K562 (cell line): ENCODE results near the gene HOPX. TPM values are rescaled to one million over a fixed set of nuclear protein-coding genes. Genes with fewer than 3 reads are reported as not detected.

ENCODE experiments used
- ATAC-seq: fragments of 200-7000 bp; cut with Tn5 transposase; 3 replicates; pipeline ENCODE4 v1.9.1; 2020; ENCODE audit warnings: moderate library complexity
- BruUV-seq: library from RNA; stranded (reverse); fragments of 400-500 nt; replicated peaks from 2 replicates; lab custom pipeline; 2021; lab: Mats Ljungman, UMichigan
- CTCF ChIA-PET: fragments of 300-600 bp; formaldehyde crosslinking; extraction: SDS; loops from one replicate; lab custom pipeline; 2021; ENCODE audit warnings: low intra/inter-chr PET ratio; lab: Yijun Ruan, JAX
- POLR2A ChIA-PET: fragments of 300-600, 350-650 bp; sonication (Branson Sonifier 250); formaldehyde crosslinking; extraction: SDS; loops from one replicate; lab custom pipeline; 2021; ENCODE audit warnings: antibody characterized with exemption, inconsistent platforms; lab: Yijun Ruan, JAX
- DNase-seq, 4 experiments: peaks; one replicate each; pipeline versions ENCODE4 v3.0.0 to v3.0.0-alpha.2; 2011 to 2018; ENCODE audit warnings: low spot score in 3 of 4, mixed read lengths in 3 of 4; ENCODE audit errors: extremely low read depth in 1 of 4
- FAIRE-seq: peaks from 2 replicates; lab custom pipeline; 2011; peaks lifted over from hg19 to GRCh38; lab: Jason Lieb, UNC
- H2AFZ ChIP-seq: 2 replicates; pipeline ENCODE4 v1.6.0; 2011; ENCODE audit warnings: low read depth, low read length, control low read depth, inconsistent platforms
- H3K27ac ChIP-seq: fragments of 200-600 bp; 3 replicates; pipeline ENCODE4 v1.8.0; 2011; ENCODE audit warnings: low read depth, mild to moderate bottlenecking, control low read depth, inconsistent platforms, low read length, moderate library complexity, mixed read lengths; ENCODE audit errors: extremely low read depth
- H3K27me3 ChIP-seq, 2 experiments: fragments of 300-600 bp in 1 of 2; 2 replicates in 1 of 2; 3 replicates in 1 of 2; pipeline versions ENCODE4 v1.6.0 to v1.8.0; 2011; ENCODE audit warnings: inconsistent platforms in 2 of 2, low read length in 2 of 2, mild to moderate bottlenecking in 1 of 2, mixed read lengths in 1 of 2, moderate library complexity in 1 of 2; ENCODE audit not compliant: control insufficient read depth in 2 of 2, insufficient read depth in 2 of 2
- H3K36me3 ChIP-seq: fragments of 300-600 bp; 3 replicates; pipeline ENCODE4 v1.8.0; 2011; ENCODE audit warnings: mild to moderate bottlenecking, low read length, inconsistent platforms; ENCODE audit not compliant: control insufficient read depth, insufficient read depth
- H3K4me1 ChIP-seq, 2 experiments: fragments of 200-600 bp in 1 of 2; replicated peaks in 1 of 2; 2 replicates in 1 of 2; 3 replicates in 1 of 2; pipeline versions ENCODE4 v1.5.1 to v1.8.0; 2011; ENCODE audit warnings: inconsistent platforms in 2 of 2, low read length in 2 of 2, mild to moderate bottlenecking in 1 of 2, mixed read lengths in 1 of 2, moderate library complexity in 1 of 2; ENCODE audit not compliant: control insufficient read depth in 2 of 2, insufficient read depth in 2 of 2
- H3K4me2 ChIP-seq: 2 replicates; pipeline ENCODE4 v1.6.1; 2011; ENCODE audit warnings: low read length, control low read depth, inconsistent platforms, mixed read lengths; ENCODE audit not compliant: insufficient read depth
- H3K4me3 ChIP-seq: fragments of 200-600 bp; sonication (generic), shearing (Covaris generic); 2 replicates; pipeline ENCODE4 v1.5.1; 2016; ENCODE audit warnings: control low read depth, inconsistent platforms
- H3K79me2 ChIP-seq: fragments of 200-600 bp; 3 replicates; pipeline ENCODE4 v1.8.0; 2011; ENCODE audit warnings: low read length, inconsistent platforms; ENCODE audit not compliant: control insufficient read depth, insufficient read depth
- H3K9ac ChIP-seq, 2 experiments: 2 replicates each; pipeline versions ENCODE4 v1.6.0 to v1.6.1; 2011; ENCODE audit warnings: low read depth in 2 of 2, low read length in 2 of 2, control low read depth in 1 of 2, inconsistent platforms in 1 of 2, mild to moderate bottlenecking in 1 of 2, mixed read lengths in 1 of 2; ENCODE audit not compliant: insufficient read depth in 1 of 2
- H3K9me1 ChIP-seq: one replicate; pipeline ENCODE4 v1.6.0; 2011; ENCODE audit warnings: inconsistent platforms, mild to moderate bottlenecking, low read length, moderate library complexity; ENCODE audit not compliant: control insufficient read depth, insufficient read depth
- H3K9me3 ChIP-seq: replicated peaks from 2 replicates; pipeline ENCODE4 v1.5.1; 2011; ENCODE audit warnings: low read depth, low read length, inconsistent platforms; ENCODE audit not compliant: control insufficient read depth, insufficient read depth
- H4K20me1 ChIP-seq: replicated peaks from 2 replicates; pipeline ENCODE4 v1.6.1; 2011; ENCODE audit warnings: low read length, inconsistent platforms, mixed read lengths; ENCODE audit not compliant: control insufficient read depth, insufficient read depth
- CTCF ChIP-seq, 3 experiments: IDR thresholded peaks in 2 of 3; conservative IDR thresholded peaks in 1 of 3; 2 replicates each; pipeline ENCODE4 v1.5.1; 2011 to 2012; ENCODE audit warnings: low read length in 3 of 3, mild to moderate bottlenecking in 3 of 3, control low read depth in 2 of 3, improper control_type of control experiment in 1 of 3, inconsistent platforms in 1 of 3, low read depth in 1 of 3, mixed read lengths in 1 of 3, moderate library complexity in 1 of 3; ENCODE audit not compliant: insufficient read depth in 2 of 3
- ILK ChIP-seq: fragments of 450-650 bp; IDR thresholded peaks from 2 replicates; pipeline ENCODE4 v1.6.1; 2016; ENCODE audit warnings: missing genetic modification characterization, low read depth, mild to moderate bottlenecking, missing compliant biosample characterization, moderate library complexity, borderline replicate concordance
- ZNF407 ChIP-seq: fragments of 450-650 bp; IDR thresholded peaks from 2 replicates; pipeline ENCODE4 v1.6.1; 2016; ENCODE audit warnings: low read depth
- WGBS: fragments of 100-300 bp; shearing (Covaris generic); methylation state at CpG from one replicate; pipeline ENCODE4 v1.1.6; 2016; ENCODE audit warnings: low coverage, mixed read lengths; ENCODE audit not compliant: insufficient coverage; ENCODE audit errors: missing lambda C conversion rate; 5-methylcytosine and 5-hydroxymethylcytosine counted together
- in situ Hi-C: fragments of 300-500 bp; cut with MboI; formaldehyde crosslinking; loops from 4 replicates; pipeline ENCODE4 v1.15.0; 2018; ENCODE audit warnings: inconsistent platforms, mixed read lengths
- intact Hi-C: fragments of 100-400 bp; cut with micrococcal nuclease; formaldehyde crosslinking; loops from 2 replicates; pipeline ENCODE4 v1.14.2; 2022
- polyA plus RNA-seq, 8 experiments: library from polyadenylated mRNA; depleted of rRNA in 4 of 8; stranded (reverse) in 5 of 8; unstranded in 3 of 8; fragments of >200 nt; fragmentation: Nextera tagmentation in 2 of 8; fragmentation: Illumina TruSeq in 1 of 8; extraction: Ambion mirVana in 2 of 8; extraction: Trizol in 1 of 8; gene quantifications; 2 replicates each; pipeline versions ENCODE4 v1.2.1 to v1.2.3, GENCODE V29; 2011 to 2014; ENCODE audit warnings: inconsistent platforms in 1 of 8, missing spikeins in 1 of 8
- total RNA-seq, 7 experiments: library from RNA; depleted of rRNA in 6 of 7; stranded (reverse); fragments of >200 nt in 6 of 7; fragmentation: Illumina TruSeq in 2 of 7; extraction: Trizol in 2 of 7; gene quantifications; 2 replicates each; pipeline versions ENCODE4 v1.2.1 to v1.2.3, GENCODE V29; 2011 to 2021; ENCODE audit warnings: low replicate concordance in 1 of 7

The HOPX gene
- total and polyA plus RNA-seq, 9 of the 15 experiments (the other 6 are each of a cell fraction or from before 2014, with no cell fraction given): 0.24 TPM; not detected in 8

GRCh38 chr4:56727150-56727549 is 46.1 kb upstream of the HOPX start:
- DNase-seq (no peak), ATAC-seq (peak; percentile 55; the same call in 2 of the 3 replicates)
- H3K9ac ChIP-seq: no peak overlapping the region
- BruUV-seq: no TSS peak
- peaks cover 5 to 6% of the 10 kb centered on the region in 2 experiments; a peak in 3 of 5 replicates for H3K4me1 ChIP-seq
- no peak overlapping the region for H3K4me3 ChIP-seq
- in situ Hi-C loops (no loop called here), intact Hi-C loops (no loop called here)
- H4K20me1 ChIP-seq: no peaks in the 10 kb centered on the region
- H3K27ac ChIP-seq: no peak overlapping the region
- 5% methylated on average over 4 of the region's 4 CpGs for WGBS
- no peaks in the 10 kb centered on the region for H3K79me2 ChIP-seq
- no peaks in the 10 kb centered on the region for H3K36me3 ChIP-seq
- no peaks in the 10 kb centered on the region for H3K9me3 ChIP-seq
- H3K9me1 ChIP-seq: no peaks in the 10 kb centered on the region
- H2AFZ ChIP-seq: no peak overlapping the region
- CTCF ChIA-PET: no interaction called here
- no peak for TF ChIP-seq ILK (tag)
- no peak for TF ChIP-seq ZNF407
- TF ChIP-seq CTCF (IDR thresholded peaks at IDR 0.05 in 2 of 3, conservative IDR thresholded peaks at IDR 0.05 in 1 of 3; ENCODE audit: insufficient read depth in 2 of 3, low read depth in 1 of 3, low read length in 3 of 3): 0 out of 6 replicates have a peak, but pooled peaks of 1 of the 3 experiments have one; percentile 4
- TF ChIP-seq, all 486 proteins: peak for 1
- Histone ChIP-seq H3K4me2 (no peak overlapping the region), H3K27me3 (peaks cover 3 to 4% of the 10 kb centered on the region in 2 experiments; a peak in 1 of 5 replicates)
- FAIRE-seq: no peak
- POLR2A ChIA-PET: no interaction called here
